DND-41 (cell line): Measurements from ENCODE around the gene C1orf210.
A peak's percentile ranks its signal among the peaks of the same experiment; 100 is the strongest.

Experiments
- ATAC-seq: fragments of 200-7000 bp; cut with Tn5 transposase; 3 replicates; pipeline ENCODE4 v1.9.1; 2021; ENCODE audit warnings: low read depth; ENCODE audit not compliant: insufficient read depth
- DNase-seq: peaks from one replicate; pipeline ENCODE4 v3.0.0-alpha.2; 2020
- H2AFZ ChIP-seq: 2 replicates; pipeline ENCODE4 v1.6.0; 2012; ENCODE audit warnings: low read depth, low read length
- H3K27ac ChIP-seq: 2 replicates; pipeline ENCODE4 v1.5.1; 2012; ENCODE audit warnings: low read length, inconsistent platforms
- H3K27me3 ChIP-seq: fragments of 200-600 bp; sonication (generic); 2 replicates; pipeline ENCODE4 v1.6.0; 2012; ENCODE audit warnings: low read length, mild to moderate bottlenecking, inconsistent platforms; ENCODE audit not compliant: insufficient read depth, poor library complexity
- H3K36me3 ChIP-seq: 2 replicates; pipeline ENCODE4 v1.5.1; 2012; ENCODE audit warnings: low read length, inconsistent platforms; ENCODE audit not compliant: insufficient read depth
- H3K4me1 ChIP-seq: 2 replicates; pipeline ENCODE4 v1.5.1; 2012; ENCODE audit warnings: mild to moderate bottlenecking, low read length; ENCODE audit not compliant: insufficient read depth
- H3K4me2 ChIP-seq: 2 replicates; pipeline ENCODE4 v1.6.0; 2012; ENCODE audit warnings: mild to moderate bottlenecking, moderate library complexity, low read length, inconsistent platforms; ENCODE audit not compliant: insufficient read depth
- H3K4me3 ChIP-seq, 2 experiments: fragments of 200-600 bp in 1 of 2; shearing (Covaris generic) in 1 of 2; 2 replicates each; pipeline ENCODE4 v1.5.1; 2012 to 2016; ENCODE audit warnings: inconsistent platforms in 2 of 2, low read length in 2 of 2, mild to moderate bottlenecking in 2 of 2, low read depth in 1 of 2, moderate library complexity in 1 of 2
- H3K79me2 ChIP-seq: 2 replicates; pipeline ENCODE4 v1.6.0; 2012; ENCODE audit warnings: low read length, inconsistent platforms; ENCODE audit not compliant: insufficient read depth
- H3K9ac ChIP-seq: 2 replicates; pipeline ENCODE4 v1.6.0; 2012; ENCODE audit warnings: low read depth, mild to moderate bottlenecking, inconsistent platforms, low read length, moderate library complexity
- H3K9me3 ChIP-seq: 2 replicates; pipeline ENCODE4 v1.5.1; 2012; ENCODE audit warnings: low read length, moderate library complexity, mild to moderate bottlenecking, inconsistent platforms; ENCODE audit not compliant: insufficient read depth, severe bottlenecking
- H4K20me1 ChIP-seq: 2 replicates; pipeline ENCODE4 v1.6.0; 2012; ENCODE audit warnings: low read length; ENCODE audit not compliant: insufficient read depth
- EZH2 ChIP-seq: IDR thresholded peaks from 3 replicates; pipeline ENCODE4 v1.6.1; 2012; ENCODE audit warnings: borderline replicate concordance, low read depth, mild to moderate bottlenecking, moderate library complexity, low read length, inconsistent platforms; ENCODE audit not compliant: severe bottlenecking
- TF ChIP-seq, protein P1 (sequence below): IDR thresholded peaks from 2 replicates; pipeline ENCODE4 v1.5.1; 2012; ENCODE audit warnings: borderline replicate concordance, low read length, moderate library complexity, mild to moderate bottlenecking; ENCODE audit not compliant: poor library complexity, severe bottlenecking; ENCODE audit errors: extremely low read depth

The C1orf210 gene

GRCh38 chr1:43275826-43276620, 9.4 kb downstream of the C1orf210 start:
- no peak overlapping the region for H3K9ac ChIP-seq
- ATAC-seq = no peak
- no peak overlapping the region for H2AFZ ChIP-seq
- peaks cover 13% of the 10 kb centered on the region for H3K4me1 ChIP-seq
- no peaks in the 10 kb centered on the region for H4K20me1 ChIP-seq
- H3K4me2 ChIP-seq = no peak overlapping the region
- no peak overlapping the region for H3K4me3 ChIP-seq
- H3K79me2 ChIP-seq = no peaks in the 10 kb centered on the region
- TF ChIP-seq EZH2 = no peak
- TF ChIP-seq, protein P1, sequence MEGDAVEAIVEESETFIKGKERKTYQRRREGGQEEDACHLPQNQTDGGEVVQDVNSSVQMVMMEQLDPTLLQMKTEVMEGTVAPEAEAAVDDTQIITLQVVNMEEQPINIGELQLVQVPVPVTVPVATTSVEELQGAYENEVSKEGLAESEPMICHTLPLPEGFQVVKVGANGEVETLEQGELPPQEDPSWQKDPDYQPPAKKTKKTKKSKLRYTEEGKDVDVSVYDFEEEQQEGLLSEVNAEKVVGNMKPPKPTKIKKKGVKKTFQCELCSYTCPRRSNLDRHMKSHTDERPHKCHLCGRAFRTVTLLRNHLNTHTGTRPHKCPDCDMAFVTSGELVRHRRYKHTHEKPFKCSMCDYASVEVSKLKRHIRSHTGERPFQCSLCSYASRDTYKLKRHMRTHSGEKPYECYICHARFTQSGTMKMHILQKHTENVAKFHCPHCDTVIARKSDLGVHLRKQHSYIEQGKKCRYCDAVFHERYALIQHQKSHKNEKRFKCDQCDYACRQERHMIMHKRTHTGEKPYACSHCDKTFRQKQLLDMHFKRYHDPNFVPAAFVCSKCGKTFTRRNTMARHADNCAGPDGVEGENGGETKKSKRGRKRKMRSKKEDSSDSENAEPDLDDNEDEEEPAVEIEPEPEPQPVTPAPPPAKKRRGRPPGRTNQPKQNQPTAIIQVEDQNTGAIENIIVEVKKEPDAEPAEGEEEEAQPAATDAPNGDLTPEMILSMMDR = no peak
- no peaks in the 10 kb centered on the region for H3K36me3 ChIP-seq
- H3K27me3 ChIP-seq = no peaks in the 10 kb centered on the region
- DNase-seq = no peak
- H3K9me3 ChIP-seq = peaks cover 8% of the 10 kb centered on the region
- no peak overlapping the region for H3K27ac ChIP-seq

- Histone ChIP-seq H2AFZ (peak overlapping the region; percentile 73), H3K27ac (peak overlapping the region; percentile 74), H3K4me2 (peak overlapping the region; percentile 38)
These were observed 10.6 kb downstream of the C1orf210 start for GRCh38 chr1:43274804-43275180.

GRCh38 chr1:43274125-43274803, 11.1 kb downstream of the C1orf210 start:
- peak; percentile 82 for DNase-seq
- Histone ChIP-seq H3K27me3 (no peaks in the 10 kb centered on the region), H3K4me3 (peak overlapping the region in 1 of 2 experiments; percentile 23; a peak in 2 of 4 replicates), H3K4me1 (peaks cover 13% of the 10 kb centered on the region), H2AFZ (peak overlapping the region; percentile 73), H3K9ac (no peak overlapping the region; the same call in 1 of the 2 replicates), H3K36me3 (no peaks in the 10 kb centered on the region), H3K9me3 (peaks cover 8% of the 10 kb centered on the region), H3K4me2 (peak overlapping the region; percentile 38), H3K27ac (peak overlapping the region; percentile 74), H3K79me2 (no peaks in the 10 kb centered on the region), H4K20me1 (no peaks in the 10 kb centered on the region)
- TF ChIP-seq, protein P1 = no peak
- TF ChIP-seq EZH2 = no peak
- ATAC-seq = peak; percentile 99

More at GRCh38 chr1:43274804-43275180, 10.6 kb downstream of the C1orf210 start:
- peak overlapping the region in 1 of 2 experiments; percentile 23; a peak in 2 of 4 replicates for H3K4me3 ChIP-seq
- H3K9me3 ChIP-seq = peaks cover 8% of the 10 kb centered on the region
- TF ChIP-seq, protein P1 = no peak
- no peak for TF ChIP-seq EZH2
- no peak overlapping the region; the same call in 1 of the 2 replicates for H3K9ac ChIP-seq
- H4K20me1 ChIP-seq = no peaks in the 10 kb centered on the region
- DNase-seq = no peak
- no peaks in the 10 kb centered on the region for H3K27me3 ChIP-seq
- no peaks in the 10 kb centered on the region for H3K79me2 ChIP-seq
- no peak; the same call in 2 of the 3 replicates for ATAC-seq
- H3K4me1 ChIP-seq = peaks cover 13% of the 10 kb centered on the region
- no peaks in the 10 kb centered on the region for H3K36me3 ChIP-seq
